GM12891 (cell line): Measurements from ENCODE around the gene CFAP46.

Source experiments
- PAX5 ChIP-seq: IDR thresholded peaks from 2 replicates; pipeline ENCODE4 v1.6.1; 2011; ENCODE audit warnings: low read length, moderate library complexity, mild to moderate bottlenecking; ENCODE audit not compliant: insufficient read depth, severe bottlenecking
- POLR2A ChIP-seq: IDR thresholded peaks from 2 replicates; pipeline ENCODE4 v1.6.1; 2011; ENCODE audit warnings: low read depth, low read length, control low read depth
- POLR2AphosphoS5 ChIP-seq: IDR thresholded peaks from 2 replicates; pipeline ENCODE4 v1.6.1; 2011; ENCODE audit warnings: low read depth, low read length, control low read depth
- POU2F2 ChIP-seq: IDR thresholded peaks from 2 replicates; pipeline ENCODE4 v1.6.1; 2011; ENCODE audit warnings: low read depth, mild to moderate bottlenecking, control low read depth, low read length, moderate library complexity
- SPI1 ChIP-seq: IDR thresholded peaks from 2 replicates; pipeline ENCODE4 v1.6.1; 2011; ENCODE audit warnings: low read depth, low read length, control low read depth
- TAF1 ChIP-seq: IDR thresholded peaks from 2 replicates; pipeline ENCODE4 v1.6.1; 2011; ENCODE audit warnings: low read depth, low read length, control low read depth

DNA sequence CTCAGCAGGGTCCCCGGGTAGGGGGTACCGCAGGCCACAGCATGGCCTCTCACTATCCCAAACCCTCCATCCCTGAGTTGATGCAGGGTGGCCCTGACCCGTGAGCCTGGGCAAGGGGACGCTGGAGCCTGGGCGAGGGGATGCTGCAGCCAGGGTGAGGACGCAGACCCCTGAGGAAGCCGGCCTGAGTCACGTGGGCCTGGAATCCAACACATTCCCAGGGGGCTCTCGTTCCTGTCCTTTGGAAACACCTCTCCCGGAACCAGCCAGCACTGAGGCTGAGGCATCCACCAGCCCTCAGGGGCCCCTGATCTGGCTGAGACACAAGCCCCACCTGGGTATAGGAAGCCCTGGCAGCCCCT lies 95.0 kb downstream of the CFAP46 start:
- no peak for TF ChIP-seq PAX5
- no peak for TF ChIP-seq TAF1
- TF ChIP-seq POLR2AphosphoS5: no peak
- no peak for TF ChIP-seq POLR2A
- no peak for TF ChIP-seq SPI1
- TF ChIP-seq POU2F2: no peak
